Adrenal gland (tissue), 5 donors: ENCODE results near the gene LRBA.

Experiments
- CTCF ChIP-seq, 6 experiments: fragments of 450-650 bp in 4 of 6; fragments of 200-600 bp in 2 of 6; sonication (generic) in 1 of 6; IDR thresholded peaks; 1 replicate in 5 of 6; 2 replicates in 1 of 6; pipeline versions ENCODE4 v1.5.1 to v1.8.0; 2016 to 2021; ENCODE audit warnings: antibody characterized with exemption in 6 of 6, mild to moderate bottlenecking in 2 of 6, moderate library complexity in 1 of 6
- POLR2A ChIP-seq, 2 donors: fragments of 450-650 bp; IDR thresholded peaks; one replicate each; pipeline ENCODE4 v1.6.1; 2017; ENCODE audit warnings: antibody characterized with exemption in 2 of 2, mild to moderate bottlenecking in 2 of 2, moderate library complexity in 1 of 2
- donor health status: DM: no; HTN: no; CAD: no.

GRCh38 chr4:150462743-150463142, 552.3 kb downstream of the LRBA start:
- TF ChIP-seq CTCF (IDR thresholded peaks at IDR 0.05) (no peak), POLR2A (IDR thresholded peaks at IDR 0.05) (no peak)
